ENCODE results near the gene ITSN1. TPM values are rescaled to one million over a fixed set of nuclear protein-coding genes. Genes with fewer than 3 reads are reported as not detected.

Gene ITSN1
- total and polyA plus RNA-seq, 2 of the 13 experiments (the other 11 are each of a cell fraction or from before 2014, with no cell fraction given) = 26.1 to 33.8 TPM

DNA sequence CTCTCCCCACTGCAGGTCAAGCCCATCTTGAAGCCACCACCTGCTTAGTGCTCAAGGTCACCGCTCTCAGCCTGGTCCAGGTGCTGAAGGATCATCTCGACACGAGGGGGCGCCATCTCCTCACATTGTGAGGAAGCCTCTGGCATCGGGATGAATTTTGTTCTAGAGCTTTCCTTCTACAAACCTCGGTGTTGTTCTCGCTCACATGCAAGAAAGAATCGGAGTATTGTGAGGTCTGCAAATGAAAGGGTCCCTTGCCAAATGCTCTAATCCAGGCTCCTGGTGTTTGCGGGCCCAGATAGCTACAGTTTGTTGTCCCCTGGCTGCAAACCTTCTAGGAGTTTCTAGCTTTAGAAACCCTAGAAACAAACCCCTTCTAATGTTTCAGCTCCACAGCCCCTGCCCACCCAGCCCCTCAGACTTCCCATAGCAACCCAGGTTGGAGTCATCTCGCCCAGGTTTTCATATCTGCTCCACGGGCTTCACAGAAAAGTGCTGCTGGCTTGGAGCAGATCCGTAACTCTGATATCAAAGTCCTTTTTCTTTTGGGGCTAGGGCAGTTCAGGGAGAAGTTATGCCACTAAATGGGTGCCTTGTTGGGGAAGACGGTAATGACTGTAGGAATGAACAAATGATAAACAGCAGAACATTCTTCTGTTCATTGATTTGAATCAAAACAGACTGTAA is 281.9 kb downstream of the ITSN1 start (continued):
- TF ChIP-seq, protein P1, sequence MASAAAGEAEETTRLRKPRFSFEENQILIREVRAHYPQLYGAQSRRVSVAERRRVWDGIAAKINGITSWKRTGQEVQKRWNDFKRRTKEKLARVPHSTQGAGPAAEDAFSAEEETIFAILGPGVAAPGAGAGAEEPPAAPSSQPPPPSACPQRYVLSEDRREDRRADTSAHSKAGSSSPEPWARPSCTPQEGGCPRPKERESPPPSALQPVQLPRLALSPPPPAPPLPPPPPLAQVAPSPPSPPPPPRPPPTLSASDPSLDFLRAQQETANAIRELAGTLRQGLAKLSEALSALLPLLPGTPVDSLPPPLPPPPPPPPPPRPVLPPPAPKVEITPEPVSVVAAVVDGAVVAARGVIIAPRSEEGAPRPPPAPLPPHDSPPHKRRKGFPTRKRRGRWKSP (CRISPR knock-in tag; IDR thresholded peaks at IDR 0.05) = no peak
- TF ChIP-seq, protein P2, sequence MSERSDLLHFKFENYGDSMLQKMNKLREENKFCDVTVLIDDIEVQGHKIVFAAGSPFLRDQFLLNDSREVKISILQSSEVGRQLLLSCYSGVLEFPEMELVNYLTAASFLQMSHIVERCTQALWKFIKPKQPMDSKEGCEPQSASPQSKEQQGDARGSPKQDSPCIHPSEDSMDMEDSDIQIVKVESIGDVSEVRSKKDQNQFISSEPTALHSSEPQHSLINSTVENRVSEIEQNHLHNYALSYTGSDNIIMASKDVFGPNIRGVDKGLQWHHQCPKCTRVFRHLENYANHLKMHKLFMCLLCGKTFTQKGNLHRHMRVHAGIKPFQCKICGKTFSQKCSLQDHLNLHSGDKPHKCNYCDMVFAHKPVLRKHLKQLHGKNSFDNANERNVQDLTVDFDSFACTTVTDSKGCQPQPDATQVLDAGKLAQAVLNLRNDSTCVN (CRISPR knock-in tag; IDR thresholded peaks at IDR 0.05; ENCODE audit: borderline replicate concordance) = peak; percentile 91
- TF ChIP-seq, protein P3, sequence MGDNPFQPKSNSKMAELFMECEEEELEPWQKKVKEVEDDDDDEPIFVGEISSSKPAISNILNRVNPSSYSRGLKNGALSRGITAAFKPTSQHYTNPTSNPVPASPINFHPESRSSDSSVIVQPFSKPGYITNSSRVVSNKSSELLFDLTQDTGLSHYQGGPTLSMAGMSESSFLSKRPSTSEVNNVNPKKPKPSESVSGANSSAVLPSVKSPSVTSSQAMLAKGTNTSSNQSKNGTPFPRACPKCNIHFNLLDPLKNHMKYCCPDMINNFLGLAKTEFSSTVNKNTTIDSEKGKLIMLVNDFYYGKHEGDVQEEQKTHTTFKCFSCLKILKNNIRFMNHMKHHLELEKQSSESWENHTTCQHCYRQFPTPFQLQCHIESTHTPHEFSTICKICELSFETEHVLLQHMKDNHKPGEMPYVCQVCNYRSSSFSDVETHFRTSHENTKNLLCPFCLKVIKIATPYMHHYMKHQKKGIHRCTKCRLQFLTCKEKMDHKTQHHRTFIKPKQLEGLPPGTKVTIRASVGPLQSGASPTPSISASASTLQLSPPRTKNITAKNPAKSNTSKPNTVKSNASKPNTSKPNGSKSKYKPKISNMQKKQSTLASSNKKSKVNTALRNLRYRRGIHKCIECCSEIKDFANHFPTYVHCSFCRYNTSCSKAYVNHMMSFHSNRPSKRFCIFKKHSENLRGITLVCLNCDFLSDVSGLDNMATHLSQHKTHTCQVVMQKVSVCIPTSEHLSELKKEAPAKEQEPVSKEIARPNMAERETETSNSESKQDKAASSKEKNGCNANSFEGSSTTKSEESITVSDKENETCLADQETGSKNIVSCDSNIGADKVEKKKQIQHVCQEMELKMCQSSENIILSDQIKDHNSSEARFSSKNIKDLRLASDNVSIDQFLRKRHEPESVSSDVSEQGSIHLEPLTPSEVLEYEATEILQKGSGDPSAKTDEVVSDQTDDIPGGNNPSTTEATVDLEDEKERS (CRISPR knock-in tag; IDR thresholded peaks at IDR 0.05) = no peak
- TF ChIP-seq, protein P4, sequence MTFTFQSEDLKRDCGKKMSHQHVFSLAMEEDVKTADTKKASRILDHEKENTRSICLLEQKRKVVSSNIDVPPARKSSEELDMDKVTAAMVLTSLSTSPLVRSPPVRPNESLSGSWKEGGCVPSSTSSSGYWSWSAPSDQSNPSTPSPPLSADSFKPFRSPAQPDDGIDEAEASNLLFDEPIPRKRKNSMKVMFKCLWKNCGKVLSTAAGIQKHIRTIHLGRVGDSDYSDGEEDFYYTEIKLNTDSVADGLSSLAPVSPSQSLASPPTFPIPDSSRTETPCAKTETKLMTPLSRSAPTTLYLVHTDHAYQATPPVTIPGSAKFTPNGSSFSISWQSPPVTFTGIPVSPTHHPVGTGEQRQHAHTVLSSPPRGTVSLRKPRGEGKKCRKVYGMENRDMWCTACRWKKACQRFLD (CRISPR knock-in tag; IDR thresholded peaks at IDR 0.05; ENCODE audit: borderline replicate concordance) = no peak
- TF ChIP-seq ZNF563 (CRISPR knock-in tag; IDR thresholded peaks at IDR 0.05) (no peak), ZNF30 (CRISPR knock-in tag; IDR thresholded peaks at IDR 0.05) (no peak), GABPB1 (CRISPR knock-in tag; IDR thresholded peaks at IDR 0.05) (no peak), ZNF383 (CRISPR knock-in tag; IDR thresholded peaks at IDR 0.05; ENCODE audit: borderline replicate concordance) (no peak), RFXAP (CRISPR knock-in tag; IDR thresholded peaks at IDR 0.05; ENCODE audit: borderline replicate concordance) (no peak), MIER3 (CRISPR knock-in tag; IDR thresholded peaks at IDR 0.05; ENCODE audit: borderline replicate concordance) (no peak), ZNF577 (CRISPR knock-in tag; IDR thresholded peaks at IDR 0.05; ENCODE audit: borderline replicate concordance, low read depth) (no peak), MED1 (CRISPR knock-in tag; IDR thresholded peaks at IDR 0.05) (no peak), ZNF296 (CRISPR knock-in tag; conservative IDR thresholded peaks at IDR 0.05) (no peak), MTF2 (CRISPR knock-in tag; IDR thresholded peaks at IDR 0.05; ENCODE audit: borderline replicate concordance) (0 out of 2 replicates have a peak, but pooled peaks have one; percentile 47)
- TF ChIP-seq, protein P5, sequence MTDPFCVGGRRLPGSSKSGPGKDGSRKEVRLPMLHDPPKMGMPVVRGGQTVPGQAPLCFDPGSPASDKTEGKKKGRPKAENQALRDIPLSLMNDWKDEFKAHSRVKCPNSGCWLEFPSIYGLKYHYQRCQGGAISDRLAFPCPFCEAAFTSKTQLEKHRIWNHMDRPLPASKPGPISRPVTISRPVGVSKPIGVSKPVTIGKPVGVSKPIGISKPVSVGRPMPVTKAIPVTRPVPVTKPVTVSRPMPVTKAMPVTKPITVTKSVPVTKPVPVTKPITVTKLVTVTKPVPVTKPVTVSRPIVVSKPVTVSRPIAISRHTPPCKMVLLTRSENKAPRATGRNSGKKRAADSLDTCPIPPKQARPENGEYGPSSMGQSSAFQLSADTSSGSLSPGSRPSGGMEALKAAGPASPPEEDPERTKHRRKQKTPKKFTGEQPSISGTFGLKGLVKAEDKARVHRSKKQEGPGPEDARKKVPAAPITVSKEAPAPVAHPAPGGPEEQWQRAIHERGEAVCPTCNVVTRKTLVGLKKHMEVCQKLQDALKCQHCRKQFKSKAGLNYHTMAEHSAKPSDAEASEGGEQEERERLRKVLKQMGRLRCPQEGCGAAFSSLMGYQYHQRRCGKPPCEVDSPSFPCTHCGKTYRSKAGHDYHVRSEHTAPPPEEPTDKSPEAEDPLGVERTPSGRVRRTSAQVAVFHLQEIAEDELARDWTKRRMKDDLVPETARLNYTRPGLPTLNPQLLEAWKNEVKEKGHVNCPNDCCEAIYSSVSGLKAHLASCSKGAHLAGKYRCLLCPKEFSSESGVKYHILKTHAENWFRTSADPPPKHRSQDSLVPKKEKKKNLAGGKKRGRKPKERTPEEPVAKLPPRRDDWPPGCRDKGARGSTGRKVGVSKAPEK (CRISPR knock-in tag; IDR thresholded peaks at IDR 0.05; ENCODE audit: borderline replicate concordance) = no peak
- TF ChIP-seq, protein P6, sequence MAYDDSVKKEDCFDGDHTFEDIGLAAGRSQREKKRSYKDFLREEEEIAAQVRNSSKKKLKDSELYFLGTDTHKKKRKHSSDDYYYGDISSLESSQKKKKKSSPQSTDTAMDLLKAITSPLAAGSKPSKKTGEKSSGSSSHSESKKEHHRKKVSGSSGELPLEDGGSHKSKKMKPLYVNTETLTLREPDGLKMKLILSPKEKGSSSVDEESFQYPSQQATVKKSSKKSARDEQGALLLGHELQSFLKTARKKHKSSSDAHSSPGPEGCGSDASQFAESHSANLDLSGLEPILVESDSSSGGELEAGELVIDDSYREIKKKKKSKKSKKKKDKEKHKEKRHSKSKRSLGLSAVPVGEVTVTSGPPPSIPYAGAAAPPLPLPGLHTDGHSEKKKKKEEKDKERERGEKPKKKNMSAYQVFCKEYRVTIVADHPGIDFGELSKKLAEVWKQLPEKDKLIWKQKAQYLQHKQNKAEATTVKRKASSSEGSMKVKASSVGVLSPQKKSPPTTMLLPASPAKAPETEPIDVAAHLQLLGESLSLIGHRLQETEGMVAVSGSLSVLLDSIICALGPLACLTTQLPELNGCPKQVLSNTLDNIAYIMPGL (CRISPR knock-in tag; IDR thresholded peaks at IDR 0.05; ENCODE audit: borderline replicate concordance in 1 of 2, low read depth in 1 of 2) = 0 out of 4 replicates have a peak, but pooled peaks have one; percentile 40 to 42
